Osteocyte (in vitro differentiated cells): Measurements from ENCODE around the gene KANK4. TPM values are rescaled to one million over a fixed set of nuclear protein-coding genes. Genes with fewer than 3 reads are reported as not detected.
"Not testable (repeated sequence)": the region's sequence is repeated elsewhere in the genome, so short reads cannot be mapped to it uniquely, and the experiment has no call there.

Source experiments
- DNase-seq: peaks from one replicate; pipeline ENCODE4 v3.0.0; 2021; ENCODE audit warnings: mixed read lengths; ENCODE audit not compliant: unreplicated experiment; ENCODE audit errors: extremely low spot score
- H3K27ac Mint-ChIP-seq: one replicate; pipeline ENCODE4 v1.8.0; 2021; ENCODE audit warnings: mild to moderate bottlenecking, mixed read lengths; ENCODE audit not compliant: unreplicated experiment
- H3K27me3 Mint-ChIP-seq: one replicate; pipeline ENCODE4 v1.8.0; 2021; ENCODE audit warnings: mixed read lengths; ENCODE audit not compliant: unreplicated experiment
- H3K36me3 Mint-ChIP-seq: one replicate; pipeline ENCODE4 v1.8.0; 2021; ENCODE audit warnings: mixed read lengths; ENCODE audit not compliant: unreplicated experiment
- H3K4me1 Mint-ChIP-seq: one replicate; pipeline ENCODE4 v1.8.0; 2021; ENCODE audit warnings: mixed read lengths; ENCODE audit not compliant: unreplicated experiment
- H3K4me3 Mint-ChIP-seq: one replicate; pipeline ENCODE4 v1.8.0; 2021; ENCODE audit warnings: mild to moderate bottlenecking, moderate library complexity, mixed read lengths; ENCODE audit not compliant: unreplicated experiment
- H3K9me3 Mint-ChIP-seq: one replicate; pipeline ENCODE4 v1.8.0; 2021; ENCODE audit warnings: mixed read lengths; ENCODE audit not compliant: unreplicated experiment
- total RNA-seq: library from RNA; stranded (reverse); gene quantifications from 2 replicates; pipeline ENCODE4 v1.2.1, GENCODE V29; 2021
- TF ChIP-seq, protein P1 (sequence below): fragments of 200-600 bp; sonication (generic); IDR thresholded peaks from 2 replicates; pipeline ENCODE4 v1.5.0; 2021; ENCODE audit warnings: antibody characterized with exemption, mild to moderate bottlenecking, moderate library complexity

The KANK4 gene
- total RNA-seq, 1 donor from 2014 or later, result not detected

DNA sequence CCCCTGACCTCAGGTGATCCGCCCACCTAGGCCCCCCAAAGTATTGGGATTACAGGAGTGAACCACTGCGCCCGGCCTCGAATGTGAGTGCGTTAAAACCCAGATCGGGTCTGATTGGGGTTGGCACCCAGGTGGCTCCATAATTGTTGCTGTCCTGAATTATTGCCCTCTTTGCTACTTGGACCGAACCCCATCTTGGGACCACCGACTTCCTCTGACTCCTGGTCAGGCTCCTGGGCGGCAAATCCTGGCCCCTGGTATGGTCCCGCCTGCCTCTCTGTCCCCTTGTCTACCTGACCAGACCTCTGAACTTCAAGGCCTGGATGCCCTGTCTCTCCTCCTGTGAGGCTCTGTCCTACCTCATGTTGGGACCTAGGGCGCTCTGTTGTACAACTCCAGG is 91.7 kb downstream of the KANK4 start:
- DNase-seq, result no peak
- Mint-ChIP-seq H3K36me3 (no peaks in the 10 kb centered on the region), H3K4me3 (no peak overlapping the region)

DNA sequence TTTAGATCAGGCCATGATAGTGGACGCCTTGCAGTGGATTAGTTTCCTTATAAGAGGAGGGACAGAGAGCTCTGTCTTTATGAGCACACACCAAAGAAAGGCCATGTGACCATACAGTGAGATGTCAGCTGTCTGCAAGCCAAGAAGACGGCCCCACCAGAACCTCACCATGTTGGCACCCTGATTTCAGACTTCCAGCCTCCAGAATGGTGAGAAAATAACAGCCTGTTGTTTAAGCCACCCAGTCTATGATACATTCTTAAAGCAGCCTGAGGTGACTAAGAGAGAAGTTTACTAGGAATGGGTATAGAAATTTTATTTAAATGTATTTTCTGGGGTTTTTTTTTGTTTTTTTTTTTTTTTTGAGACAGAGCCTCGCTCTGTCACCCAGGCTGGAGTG is 95.1 kb downstream of the KANK4 start:
- Mint-ChIP-seq H3K36me3 (no peaks in the 10 kb centered on the region), H3K27ac (no peak overlapping the region), H3K9me3 (no peaks in the 10 kb centered on the region), H3K27me3 (no peaks in the 10 kb centered on the region), H3K4me3 (no peak overlapping the region), H3K4me1 (peaks cover 5% of the 10 kb centered on the region)
- no peak for DNase-seq
- TF ChIP-seq, protein P1, sequence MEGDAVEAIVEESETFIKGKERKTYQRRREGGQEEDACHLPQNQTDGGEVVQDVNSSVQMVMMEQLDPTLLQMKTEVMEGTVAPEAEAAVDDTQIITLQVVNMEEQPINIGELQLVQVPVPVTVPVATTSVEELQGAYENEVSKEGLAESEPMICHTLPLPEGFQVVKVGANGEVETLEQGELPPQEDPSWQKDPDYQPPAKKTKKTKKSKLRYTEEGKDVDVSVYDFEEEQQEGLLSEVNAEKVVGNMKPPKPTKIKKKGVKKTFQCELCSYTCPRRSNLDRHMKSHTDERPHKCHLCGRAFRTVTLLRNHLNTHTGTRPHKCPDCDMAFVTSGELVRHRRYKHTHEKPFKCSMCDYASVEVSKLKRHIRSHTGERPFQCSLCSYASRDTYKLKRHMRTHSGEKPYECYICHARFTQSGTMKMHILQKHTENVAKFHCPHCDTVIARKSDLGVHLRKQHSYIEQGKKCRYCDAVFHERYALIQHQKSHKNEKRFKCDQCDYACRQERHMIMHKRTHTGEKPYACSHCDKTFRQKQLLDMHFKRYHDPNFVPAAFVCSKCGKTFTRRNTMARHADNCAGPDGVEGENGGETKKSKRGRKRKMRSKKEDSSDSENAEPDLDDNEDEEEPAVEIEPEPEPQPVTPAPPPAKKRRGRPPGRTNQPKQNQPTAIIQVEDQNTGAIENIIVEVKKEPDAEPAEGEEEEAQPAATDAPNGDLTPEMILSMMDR, result no peak

More for the DNA sequence above, 91.7 kb downstream of the KANK4 start:
- Mint-ChIP-seq H3K27me3 (no peaks in the 10 kb centered on the region), H3K4me1 (peaks cover 23% of the 10 kb centered on the region), H3K27ac (no peak overlapping the region), H3K9me3 (no peaks in the 10 kb centered on the region)
- TF ChIP-seq, protein P1, result no peak

DNA sequence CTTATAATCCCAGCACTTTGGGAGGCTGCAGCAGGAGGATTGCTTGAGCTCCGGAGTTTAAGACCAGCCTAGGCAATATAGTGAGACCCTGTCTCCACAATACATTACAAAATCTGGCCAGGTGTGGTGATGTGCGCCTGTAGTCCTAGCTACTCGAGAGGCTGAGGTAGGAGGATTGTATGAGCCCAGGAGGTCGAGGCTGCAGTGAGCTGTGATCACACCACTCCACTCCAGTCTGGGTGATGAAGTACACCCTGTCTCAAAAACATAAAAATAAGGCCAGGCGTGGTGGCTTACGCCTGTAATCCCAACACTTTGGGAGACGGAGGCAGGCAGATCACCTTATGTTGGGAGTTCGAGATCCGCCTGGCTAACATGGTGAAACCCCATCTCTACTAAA is 96.9 kb downstream of the KANK4 start:
- no peak overlapping the region for H3K4me3 Mint-ChIP-seq
- H3K4me1 Mint-ChIP-seq, result peaks cover 3% of the 10 kb centered on the region
- no peaks in the 10 kb centered on the region for H3K36me3 Mint-ChIP-seq
- no peaks in the 10 kb centered on the region for H3K9me3 Mint-ChIP-seq
- no peak overlapping the region for H3K27ac Mint-ChIP-seq
- no peaks in the 10 kb centered on the region for H3K27me3 Mint-ChIP-seq
- TF ChIP-seq, protein P1, result no peak
- DNase-seq, result no peak

DNA sequence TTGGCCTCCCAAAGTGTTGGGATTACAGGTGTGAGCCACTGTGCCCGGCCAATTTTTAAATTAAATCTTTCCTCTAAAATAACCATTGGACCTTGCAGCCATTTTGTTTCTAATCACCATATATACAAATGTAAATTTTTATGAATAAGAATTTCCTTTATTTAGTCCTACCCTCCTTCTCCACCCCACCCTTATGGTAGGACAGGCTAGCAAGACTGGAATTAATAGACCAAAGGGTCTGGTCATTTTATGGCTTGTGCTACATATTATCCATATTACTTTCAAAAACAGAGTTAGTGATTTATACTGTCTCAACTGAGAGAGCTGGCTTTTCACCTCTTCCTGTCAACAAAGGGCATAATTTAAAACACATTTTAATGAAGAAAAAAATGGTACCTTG is 98.1 kb downstream of the KANK4 start:
- no peaks in the 10 kb centered on the region for H3K36me3 Mint-ChIP-seq
- no peaks in the 10 kb centered on the region for H3K9me3 Mint-ChIP-seq
- H3K27me3 Mint-ChIP-seq, result no peaks in the 10 kb centered on the region
- no peak overlapping the region for H3K4me3 Mint-ChIP-seq
- TF ChIP-seq, protein P1, result no peak
- DNase-seq, result no peak
- H3K27ac Mint-ChIP-seq, result no peak overlapping the region
- peaks cover 3% of the 10 kb centered on the region for H3K4me1 Mint-ChIP-seq

DNA sequence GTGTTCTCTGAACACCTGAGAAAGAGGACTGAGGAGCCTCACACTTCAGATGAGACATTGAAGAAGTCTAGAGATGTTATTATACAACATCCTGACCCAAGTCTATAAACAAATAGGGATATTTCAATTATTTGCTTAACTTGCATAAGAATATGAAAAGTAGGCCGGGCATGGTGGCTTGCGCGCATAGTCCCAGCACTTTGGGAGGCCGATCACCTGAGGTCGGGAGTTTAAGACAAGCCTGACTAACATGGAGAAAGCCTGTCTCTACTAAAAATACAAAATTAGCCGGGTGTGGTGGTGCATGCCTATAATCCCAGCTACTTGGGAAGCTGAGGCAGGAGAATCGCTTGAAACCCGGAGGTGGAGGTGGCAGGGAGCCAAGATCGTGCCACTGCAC is 98.8 kb downstream of the KANK4 start:
- not testable (repeated sequence) for H3K9me3 Mint-ChIP-seq, H3K27me3 Mint-ChIP-seq, H3K36me3 Mint-ChIP-seq, H3K4me1 Mint-ChIP-seq, H3K27ac Mint-ChIP-seq, DNase-seq, H3K4me3 Mint-ChIP-seq

DNA sequence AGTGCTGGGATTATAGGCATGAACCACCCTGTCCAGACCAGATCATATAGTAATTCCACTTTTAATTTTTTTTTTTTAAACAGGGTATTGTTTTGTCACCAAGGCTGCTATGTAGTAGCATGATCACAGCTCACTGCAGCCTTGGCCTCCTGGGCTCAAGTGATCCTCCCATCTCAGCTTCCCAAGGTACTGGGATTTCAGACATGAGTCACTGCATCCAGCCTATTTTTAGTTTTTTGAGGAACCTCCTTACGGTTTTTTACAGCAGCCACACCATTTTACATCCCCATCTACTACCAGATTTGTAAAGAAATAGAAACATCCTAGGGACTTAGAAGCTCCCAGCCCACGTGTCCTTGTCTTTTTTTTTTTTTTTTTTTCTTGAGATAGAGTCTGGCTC is 100.6 kb downstream of the KANK4 start:
- Mint-ChIP-seq H3K9me3 (no peaks in the 10 kb centered on the region), H3K36me3 (no peaks in the 10 kb centered on the region), H3K4me1 (peaks cover 3% of the 10 kb centered on the region), H3K27ac (no peak overlapping the region), H3K27me3 (no peaks in the 10 kb centered on the region), H3K4me3 (no peak overlapping the region)
- no peak for DNase-seq
- TF ChIP-seq, protein P1, result no peak
